Thyroid gland (tissue), 4 donors: ENCODE data around the gene SIRT7.

Source experiments
- POLR2A ChIP-seq, 2 donors: fragments of 450-650 bp; IDR thresholded peaks; one replicate each; pipeline ENCODE4 v1.6.1; 2017; ENCODE audit warnings: antibody characterized with exemption in 2 of 2, mild to moderate bottlenecking in 2 of 2, moderate library complexity in 1 of 2
- TF ChIP-seq, protein P1 (sequence below), 6 experiments: fragments of 200-600 bp in 3 of 6; fragments of 450-650 bp in 3 of 6; sonication (generic) in 3 of 6; IDR thresholded peaks; one replicate each; pipeline ENCODE4 v1.5.1; 2016 to 2019; ENCODE audit warnings: antibody characterized with exemption in 6 of 6, mild to moderate bottlenecking in 2 of 6, inconsistent platforms in 1 of 6, moderate library complexity in 1 of 6

DNA sequence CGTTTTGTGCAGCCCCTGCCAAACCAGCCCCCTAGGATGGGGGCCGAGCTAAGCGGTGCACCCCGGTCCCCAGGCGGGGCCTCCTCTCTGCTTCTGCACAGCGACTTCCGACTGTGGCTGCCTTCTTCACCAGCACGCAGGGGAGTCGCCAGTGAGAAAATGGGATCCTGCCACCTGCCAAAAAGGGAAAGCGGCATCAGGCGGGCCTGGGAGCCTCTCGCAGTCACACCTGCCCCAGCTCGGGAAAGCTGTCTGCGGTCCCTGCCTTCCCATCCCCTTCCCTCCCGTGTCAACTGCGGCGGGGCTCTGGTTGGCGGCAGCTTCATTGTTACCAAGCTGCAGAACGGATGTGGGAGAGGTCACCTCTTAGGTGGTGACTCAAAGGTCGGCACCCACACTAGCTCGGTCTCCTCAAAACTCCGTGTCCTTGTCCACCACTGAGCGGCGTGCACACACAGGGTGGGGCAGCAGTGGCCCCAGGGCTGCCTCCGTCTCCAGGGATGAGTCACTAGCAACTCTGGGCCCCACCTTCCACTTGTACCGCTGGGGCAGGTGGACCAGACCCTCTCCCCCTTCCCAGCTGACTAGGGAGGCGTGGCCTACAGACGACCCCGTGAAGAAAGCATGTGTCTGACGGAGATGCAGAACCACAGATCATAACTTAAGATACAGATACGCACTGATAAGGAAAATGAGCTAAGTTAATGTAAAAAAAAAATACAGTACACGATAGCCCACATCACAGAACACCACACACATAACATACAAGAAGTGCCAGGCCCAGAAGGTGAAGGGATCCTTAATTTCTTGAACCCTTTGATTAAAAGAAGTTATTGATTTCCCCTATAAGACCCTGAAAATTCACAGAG is 5.3 kb downstream of the SIRT7 start:
- TF ChIP-seq, protein P1, sequence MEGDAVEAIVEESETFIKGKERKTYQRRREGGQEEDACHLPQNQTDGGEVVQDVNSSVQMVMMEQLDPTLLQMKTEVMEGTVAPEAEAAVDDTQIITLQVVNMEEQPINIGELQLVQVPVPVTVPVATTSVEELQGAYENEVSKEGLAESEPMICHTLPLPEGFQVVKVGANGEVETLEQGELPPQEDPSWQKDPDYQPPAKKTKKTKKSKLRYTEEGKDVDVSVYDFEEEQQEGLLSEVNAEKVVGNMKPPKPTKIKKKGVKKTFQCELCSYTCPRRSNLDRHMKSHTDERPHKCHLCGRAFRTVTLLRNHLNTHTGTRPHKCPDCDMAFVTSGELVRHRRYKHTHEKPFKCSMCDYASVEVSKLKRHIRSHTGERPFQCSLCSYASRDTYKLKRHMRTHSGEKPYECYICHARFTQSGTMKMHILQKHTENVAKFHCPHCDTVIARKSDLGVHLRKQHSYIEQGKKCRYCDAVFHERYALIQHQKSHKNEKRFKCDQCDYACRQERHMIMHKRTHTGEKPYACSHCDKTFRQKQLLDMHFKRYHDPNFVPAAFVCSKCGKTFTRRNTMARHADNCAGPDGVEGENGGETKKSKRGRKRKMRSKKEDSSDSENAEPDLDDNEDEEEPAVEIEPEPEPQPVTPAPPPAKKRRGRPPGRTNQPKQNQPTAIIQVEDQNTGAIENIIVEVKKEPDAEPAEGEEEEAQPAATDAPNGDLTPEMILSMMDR (IDR thresholded peaks at IDR 0.05) = no peak
- TF ChIP-seq POLR2A (IDR thresholded peaks at IDR 0.05) = no peak
